ENCODE results near the gene KIAA0232.

- no peak for TF ChIP-seq POLR2A (IDR thresholded peaks at IDR 0.05)
- TF ChIP-seq CTCF (IDR thresholded peaks at IDR 0.05 in 4 of 5, conservative IDR thresholded peaks at IDR 0.05 in 1 of 5) = no peak
These were observed 15.2 kb upstream of the KIAA0232 start for GRCh38 chr4:6767386-6767747.
